ENCODE results near the gene ACOX2.

Gene ACOX2

GRCh38 chr3:58480309-58480708 lies 56.7 kb downstream of the ACOX2 start:
- Histone ChIP-seq H3K36me3 (ENCODE audit: control insufficient read depth in 5 of 5, insufficient read depth in 5 of 5, low read length in 5 of 5) (no peaks in the 10 kb centered on the region), H3K9me3 (ENCODE audit: control insufficient read depth in 5 of 5, low read length in 5 of 5) (no peaks in the 10 kb centered on the region), H3K4me1 (ENCODE audit: control insufficient read depth in 5 of 5, insufficient read depth in 5 of 5, low read length in 5 of 5) (peaks cover 0 to 14% (median under 1%) of the 10 kb centered on the region in 5 donors), H3K9ac (ENCODE audit: low read length in 5 of 5) (no peak overlapping the region), H3K27ac (ENCODE audit: low read depth, low read length) (no peak overlapping the region), H3K27me3 (ENCODE audit: control insufficient read depth in 5 of 5, insufficient read depth in 4 of 5, low read length in 5 of 5) (no peaks in the 10 kb centered on the region), H3K4me3 (ENCODE audit: low read depth in 1 of 5, low read length in 5 of 5) (no peak overlapping the region)

- Histone ChIP-seq H3K4me1 (ENCODE audit: control insufficient read depth in 5 of 5, insufficient read depth in 5 of 5, low read length in 5 of 5) (peaks cover 0 to 12% (median 0%) of the 10 kb centered on the region in 5 donors), H3K4me3 (ENCODE audit: low read depth in 1 of 5, low read length in 5 of 5) (no peak overlapping the region), H3K9ac (ENCODE audit: low read length in 5 of 5) (no peak overlapping the region), H3K27ac (ENCODE audit: low read depth, low read length) (no peak overlapping the region), H3K27me3 (ENCODE audit: control insufficient read depth in 5 of 5, insufficient read depth in 4 of 5, low read length in 5 of 5) (no peaks in the 10 kb centered on the region), H3K36me3 (ENCODE audit: control insufficient read depth in 5 of 5, insufficient read depth in 5 of 5, low read length in 5 of 5) (no peaks in the 10 kb centered on the region), H3K9me3 (ENCODE audit: control insufficient read depth in 5 of 5, low read length in 5 of 5) (no peaks in the 10 kb centered on the region)
Observed at GRCh38 chr3:58478781-58479180, 58.2 kb downstream of the ACOX2 start.

- no peak overlapping the region for H3K4me3 ChIP-seq (ENCODE audit: low read depth in 1 of 5, low read length in 5 of 5)
- peaks cover 0 to 12% (median 0%) of the 10 kb centered on the region in 5 donors for H3K4me1 ChIP-seq (ENCODE audit: control insufficient read depth in 5 of 5, insufficient read depth in 5 of 5, low read length in 5 of 5)
- H3K27me3 ChIP-seq (ENCODE audit: control insufficient read depth in 5 of 5, insufficient read depth in 4 of 5, low read length in 5 of 5): no peaks in the 10 kb centered on the region
- no peaks in the 10 kb centered on the region for H3K9me3 ChIP-seq (ENCODE audit: control insufficient read depth in 5 of 5, low read length in 5 of 5)
- no peak overlapping the region for H3K9ac ChIP-seq (ENCODE audit: low read length in 5 of 5)
- no peaks in the 10 kb centered on the region for H3K36me3 ChIP-seq (ENCODE audit: control insufficient read depth in 5 of 5, insufficient read depth in 5 of 5, low read length in 5 of 5)
- no peak overlapping the region for H3K27ac ChIP-seq (ENCODE audit: low read depth, low read length)
Observed at GRCh38 chr3:58474967-58475578, 61.9 kb downstream of the ACOX2 start.

- H3K27ac ChIP-seq (ENCODE audit: low read depth, low read length): no peak overlapping the region
- peaks cover 0 to 12% (median 0%) of the 10 kb centered on the region in 5 donors for H3K4me1 ChIP-seq (ENCODE audit: control insufficient read depth in 5 of 5, insufficient read depth in 5 of 5, low read length in 5 of 5)
- no peaks in the 10 kb centered on the region for H3K27me3 ChIP-seq (ENCODE audit: control insufficient read depth in 5 of 5, insufficient read depth in 4 of 5, low read length in 5 of 5)
Observed at GRCh38 chr3:58474348-58474911, 62.6 kb downstream of the ACOX2 start.

GRCh38 chr3:58473275-58473674 lies 63.7 kb downstream of the ACOX2 start:
- Histone ChIP-seq H3K9ac (ENCODE audit: low read length in 5 of 5) (no peak overlapping the region), H3K4me1 (ENCODE audit: control insufficient read depth in 5 of 5, insufficient read depth in 5 of 5, low read length in 5 of 5) (peaks cover 0 to 12% (median 0%) of the 10 kb centered on the region in 5 donors), H3K36me3 (ENCODE audit: control insufficient read depth in 5 of 5, insufficient read depth in 5 of 5, low read length in 5 of 5) (no peaks in the 10 kb centered on the region), H3K27me3 (ENCODE audit: control insufficient read depth in 5 of 5, insufficient read depth in 4 of 5, low read length in 5 of 5) (no peaks in the 10 kb centered on the region), H3K4me3 (ENCODE audit: low read depth in 1 of 5, low read length in 5 of 5) (no peak overlapping the region), H3K27ac (ENCODE audit: low read depth, low read length) (no peak overlapping the region), H3K9me3 (ENCODE audit: control insufficient read depth in 5 of 5, low read length in 5 of 5) (no peaks in the 10 kb centered on the region)

More at GRCh38 chr3:58474348-58474911, 62.6 kb downstream of the ACOX2 start:
- H3K9me3 ChIP-seq (ENCODE audit: control insufficient read depth in 5 of 5, low read length in 5 of 5): no peaks in the 10 kb centered on the region
- H3K4me3 ChIP-seq (ENCODE audit: low read depth in 1 of 5, low read length in 5 of 5): no peak overlapping the region
- H3K9ac ChIP-seq (ENCODE audit: low read length in 5 of 5): no peak overlapping the region
- H3K36me3 ChIP-seq (ENCODE audit: control insufficient read depth in 5 of 5, insufficient read depth in 5 of 5, low read length in 5 of 5): no peaks in the 10 kb centered on the region

GRCh38 chr3:58471025-58471887 lies 65.7 kb downstream of the ACOX2 start:
- no peak overlapping the region for H3K9ac ChIP-seq (ENCODE audit: low read length in 5 of 5)

GRCh38 chr3:58470363-58471024 lies 66.5 kb downstream of the ACOX2 start:
- H3K9ac ChIP-seq (ENCODE audit: low read length in 5 of 5): no peak overlapping the region
- no peaks in the 10 kb centered on the region for H3K36me3 ChIP-seq (ENCODE audit: control insufficient read depth in 5 of 5, insufficient read depth in 5 of 5, low read length in 5 of 5)

More at GRCh38 chr3:58471025-58471887, 65.7 kb downstream of the ACOX2 start:
- Histone ChIP-seq H3K9me3 (ENCODE audit: control insufficient read depth in 5 of 5, low read length in 5 of 5) (no peaks in the 10 kb centered on the region), H3K27ac (ENCODE audit: low read depth, low read length) (no peak overlapping the region), H3K4me3 (ENCODE audit: low read depth in 1 of 5, low read length in 5 of 5) (no peak overlapping the region), H3K4me1 (ENCODE audit: control insufficient read depth in 5 of 5, insufficient read depth in 5 of 5, low read length in 5 of 5) (peaks cover 0 to 12% (median 0%) of the 10 kb centered on the region in 5 donors), H3K36me3 (ENCODE audit: control insufficient read depth in 5 of 5, insufficient read depth in 5 of 5, low read length in 5 of 5) (no peaks in the 10 kb centered on the region), H3K27me3 (ENCODE audit: control insufficient read depth in 5 of 5, insufficient read depth in 4 of 5, low read length in 5 of 5) (no peaks in the 10 kb centered on the region)

GRCh38 chr3:58469096-58469495 lies 67.9 kb downstream of the ACOX2 start:
- Histone ChIP-seq H3K4me1 (ENCODE audit: control insufficient read depth in 5 of 5, insufficient read depth in 5 of 5, low read length in 5 of 5) (no peaks in the 10 kb centered on the region), H3K9me3 (ENCODE audit: control insufficient read depth in 5 of 5, low read length in 5 of 5) (no peaks in the 10 kb centered on the region), H3K27me3 (ENCODE audit: control insufficient read depth in 5 of 5, insufficient read depth in 4 of 5, low read length in 5 of 5) (no peaks in the 10 kb centered on the region), H3K36me3 (ENCODE audit: control insufficient read depth in 5 of 5, insufficient read depth in 5 of 5, low read length in 5 of 5) (no peaks in the 10 kb centered on the region), H3K4me3 (ENCODE audit: low read depth in 1 of 5, low read length in 5 of 5) (no peak overlapping the region), H3K27ac (ENCODE audit: low read depth, low read length) (no peak overlapping the region), H3K9ac (ENCODE audit: low read length in 5 of 5) (no peak overlapping the region)

More at GRCh38 chr3:58470363-58471024, 66.5 kb downstream of the ACOX2 start:
- Histone ChIP-seq H3K27me3 (ENCODE audit: control insufficient read depth in 5 of 5, insufficient read depth in 4 of 5, low read length in 5 of 5) (no peaks in the 10 kb centered on the region), H3K4me3 (ENCODE audit: low read depth in 1 of 5, low read length in 5 of 5) (no peak overlapping the region), H3K4me1 (ENCODE audit: control insufficient read depth in 5 of 5, insufficient read depth in 5 of 5, low read length in 5 of 5) (peaks cover 0 to 12% (median 0%) of the 10 kb centered on the region in 5 donors), H3K9me3 (ENCODE audit: control insufficient read depth in 5 of 5, low read length in 5 of 5) (no peaks in the 10 kb centered on the region), H3K27ac (ENCODE audit: low read depth, low read length) (no peak overlapping the region)

- H3K27ac ChIP-seq (ENCODE audit: low read depth, low read length): no peak overlapping the region
Observed at GRCh38 chr3:58466899-58467563, 70.0 kb downstream of the ACOX2 start.

More at GRCh38 chr3:58466899-58467563, 70.0 kb downstream of the ACOX2 start:
- Histone ChIP-seq H3K9ac (ENCODE audit: low read length in 5 of 5) (no peak overlapping the region), H3K36me3 (ENCODE audit: control insufficient read depth in 5 of 5, insufficient read depth in 5 of 5, low read length in 5 of 5) (no peaks in the 10 kb centered on the region), H3K4me3 (ENCODE audit: low read depth in 1 of 5, low read length in 5 of 5) (no peak overlapping the region), H3K9me3 (ENCODE audit: control insufficient read depth in 5 of 5, low read length in 5 of 5) (no peaks in the 10 kb centered on the region), H3K27me3 (ENCODE audit: control insufficient read depth in 5 of 5, insufficient read depth in 4 of 5, low read length in 5 of 5) (no peaks in the 10 kb centered on the region), H3K4me1 (ENCODE audit: control insufficient read depth in 5 of 5, insufficient read depth in 5 of 5, low read length in 5 of 5) (peaks cover 0 to 14% (median 12%) of the 10 kb centered on the region in 5 donors)

Data from subcutaneous abdominal adipose tissue (tissue), 5 donors.